Myocyte (in vitro differentiated cells): ENCODE measurements around the gene INTS11. TPM values are rescaled to one million over a fixed set of nuclear protein-coding genes. Genes with fewer than 3 reads are reported as not detected.
"Not testable (repeated sequence)": the region's sequence is repeated elsewhere in the genome, so short reads cannot be mapped to it uniquely, and the experiment has no call there.

ENCODE experiments used
- DNase-seq: peaks from one replicate; pipeline ENCODE4 v3.0.0-alpha.2; 2012; ENCODE audit warnings: low read depth
- polyA plus RNA-seq: library from polyadenylated mRNA; unstranded; fragments of >200 nt; gene quantifications from one replicate; pipeline ENCODE4 v1.2.1, GENCODE V29; 2012; ENCODE audit warnings: missing spikeins
- total RNA-seq: library from RNA; depleted of rRNA; stranded (reverse); fragments of >200 nt; gene quantifications from 2 replicates; pipeline ENCODE4 v1.2.3, GENCODE V29; 2014

Gene INTS11
- 74.5 and 76.4 TPM in 2 replicates for total RNA-seq
- polyA plus RNA-seq: 84.8 TPM

DNA sequence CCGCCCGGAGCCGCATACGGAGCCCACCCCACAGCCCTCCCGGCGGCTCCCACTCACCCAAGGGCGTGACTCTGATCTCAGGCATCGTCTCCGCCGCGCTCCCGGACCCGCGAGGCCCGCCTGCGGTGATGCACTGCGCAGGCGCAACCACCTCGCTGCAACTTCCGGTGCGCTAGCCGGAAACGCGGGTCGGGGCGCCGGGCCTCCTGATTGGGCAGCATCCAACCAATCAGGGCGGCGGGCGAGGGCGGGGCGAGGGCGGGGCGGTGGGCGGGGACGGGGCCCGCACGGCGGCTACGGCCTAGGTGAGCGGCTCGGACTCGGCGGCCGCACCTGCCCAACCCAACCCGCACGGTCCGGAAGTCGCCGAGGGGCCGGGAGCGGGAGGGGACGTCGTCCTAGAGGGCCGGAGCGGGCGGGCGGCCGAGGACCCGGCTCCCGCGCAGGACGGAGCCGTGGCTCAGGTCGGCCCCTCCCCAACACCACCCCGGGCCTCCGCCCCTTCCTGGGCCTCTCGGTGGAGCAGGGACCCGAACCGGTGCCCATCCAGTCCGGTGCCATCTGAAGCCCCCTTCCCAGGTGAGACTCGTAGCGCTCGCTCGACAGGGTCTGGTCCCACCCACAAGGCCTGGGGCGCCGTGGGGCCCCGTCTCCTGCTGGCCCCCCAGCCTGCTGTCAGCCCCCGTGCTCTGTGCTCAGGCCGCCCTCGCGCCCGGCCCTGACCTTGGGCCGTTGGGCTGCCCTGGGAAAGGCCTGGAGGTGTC lies at the start of gene INTS11, which contains the start of gene CPTP:
Gene INTS11, minus strand, starts transcription at position 137 of the 764 bp plus-strand sequence. Its CDS starts 52 bp downstream, at position 85.
Gene CPTP, plus strand, starts transcription at position 279 of the 764 bp plus-strand sequence. CDS start 2,109 bp downstream, outside the sequence.
- peak; percentile 92 for DNase-seq

DNA sequence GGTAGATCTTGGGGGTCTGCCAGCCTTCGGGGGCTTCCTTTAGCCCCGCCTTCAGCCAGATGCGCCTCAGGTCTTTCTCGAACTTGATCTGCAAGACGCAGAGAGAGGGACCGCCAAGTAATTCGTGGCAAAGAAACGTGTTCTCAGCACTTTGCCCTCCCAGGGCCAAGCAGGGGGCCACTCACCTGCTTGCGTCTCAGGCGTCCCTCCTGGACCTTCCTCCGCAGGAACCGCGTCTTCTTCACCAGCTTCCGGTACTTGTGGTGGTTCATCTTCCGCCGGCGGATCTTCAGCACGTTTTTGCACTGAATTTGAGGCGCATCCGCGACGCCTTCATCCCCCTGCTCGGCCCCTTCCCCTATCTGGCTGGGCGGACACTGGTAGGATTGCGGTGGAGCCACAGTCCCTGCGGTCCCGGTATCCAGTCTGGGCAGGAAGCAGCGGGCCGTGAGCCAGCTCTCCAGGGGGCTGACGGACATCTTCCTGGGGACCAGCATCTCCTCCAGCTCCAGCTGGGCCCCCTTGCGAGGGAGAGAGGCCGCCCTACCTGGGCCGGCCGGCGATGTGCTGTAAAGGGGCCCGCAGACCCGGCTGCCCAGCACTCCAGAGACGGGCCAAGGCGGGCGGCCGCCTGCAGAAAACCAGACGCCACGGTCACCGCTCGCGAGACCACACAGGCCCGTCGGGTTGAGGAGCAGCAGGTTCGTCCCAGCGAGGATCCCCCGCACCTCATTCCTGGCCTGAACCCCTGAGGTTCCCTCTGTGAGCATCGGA lies 49.5 kb upstream of the INTS11 start:
- DNase-seq: no peak

DNA sequence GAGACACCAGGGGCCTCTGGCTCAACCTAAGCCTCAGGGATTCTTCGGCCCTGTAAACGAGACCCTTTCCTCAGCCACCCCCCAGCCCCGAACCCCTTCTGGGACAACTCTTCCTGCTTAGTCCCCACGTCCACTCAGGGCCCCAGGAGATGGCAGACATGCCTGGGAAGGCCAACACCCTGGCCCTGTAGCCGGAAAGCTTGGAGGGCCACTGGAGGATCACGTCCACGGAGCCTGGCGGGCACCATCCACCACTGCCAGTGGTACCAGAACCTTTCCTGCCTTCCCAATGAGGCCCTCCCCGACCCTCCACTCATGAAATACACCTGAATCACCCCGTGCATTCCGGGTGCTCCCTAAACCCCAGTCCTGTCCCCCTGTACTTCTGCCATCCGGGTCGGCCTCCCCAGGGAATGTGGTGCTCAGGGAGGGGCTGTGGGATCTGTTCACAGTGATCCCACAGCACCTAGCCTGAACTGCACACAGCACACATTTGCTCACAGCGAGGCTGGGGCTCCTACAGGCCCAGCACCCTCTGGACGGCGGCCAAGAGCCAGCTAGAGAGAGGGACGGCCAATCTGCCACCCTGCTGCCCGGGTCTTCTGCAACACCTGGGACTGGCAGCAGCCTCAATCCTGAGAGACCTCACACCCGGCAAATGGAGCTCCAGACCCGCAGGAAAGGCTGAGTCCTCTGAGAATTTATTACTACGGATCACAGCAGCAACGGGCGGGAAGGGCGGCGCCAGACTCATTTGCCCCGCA lies 48.8 kb upstream of the INTS11 start:
- DNase-seq: no peak

DNA sequence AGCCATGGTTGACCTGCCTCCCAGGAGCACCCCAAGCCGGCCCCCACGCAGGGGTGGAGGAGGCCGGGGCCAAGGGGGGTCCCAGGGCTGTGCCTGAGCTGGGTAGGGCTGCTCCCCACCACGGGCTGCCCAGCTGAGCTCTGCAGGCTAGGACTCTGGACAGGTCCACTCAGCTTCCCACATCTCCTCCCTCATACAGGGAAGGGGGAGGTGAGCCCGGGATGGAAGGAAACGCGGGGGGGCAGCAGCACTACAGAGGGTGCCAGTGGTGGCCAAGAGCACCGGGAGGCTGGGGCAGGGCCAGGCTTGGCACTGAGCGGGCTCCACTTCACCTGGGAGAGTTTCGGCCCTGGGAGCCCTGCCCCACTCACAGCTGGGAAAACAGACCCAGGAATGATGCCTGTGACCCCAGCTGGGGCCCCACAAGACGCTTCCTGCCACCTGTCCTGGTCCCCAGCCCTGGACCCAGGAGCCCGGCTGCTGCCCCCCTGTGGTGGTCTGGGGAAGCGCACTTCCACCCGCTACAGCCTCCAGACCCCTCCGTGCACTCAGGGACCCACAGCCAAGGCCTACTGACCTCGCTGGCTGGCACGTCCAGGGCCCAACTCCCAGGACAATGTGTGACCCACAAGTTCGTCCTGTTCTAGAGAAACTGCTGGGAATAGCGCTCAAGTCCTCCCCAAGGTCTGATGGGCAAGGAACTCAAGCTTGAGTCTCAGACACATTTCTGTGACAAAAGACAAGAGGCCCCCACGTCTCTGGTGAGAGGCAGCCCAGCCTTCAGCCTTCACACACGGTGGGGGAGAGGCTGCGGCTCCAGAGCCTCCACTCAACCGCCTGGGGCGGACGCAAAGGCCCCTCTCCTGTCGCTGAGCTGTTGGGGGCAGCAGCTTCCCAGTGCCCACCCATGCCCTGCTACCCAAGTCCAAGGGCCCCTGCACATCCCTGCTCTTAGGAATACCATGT lies 47.6 kb upstream of the INTS11 start:
- peak; percentile 80 for DNase-seq

DNA sequence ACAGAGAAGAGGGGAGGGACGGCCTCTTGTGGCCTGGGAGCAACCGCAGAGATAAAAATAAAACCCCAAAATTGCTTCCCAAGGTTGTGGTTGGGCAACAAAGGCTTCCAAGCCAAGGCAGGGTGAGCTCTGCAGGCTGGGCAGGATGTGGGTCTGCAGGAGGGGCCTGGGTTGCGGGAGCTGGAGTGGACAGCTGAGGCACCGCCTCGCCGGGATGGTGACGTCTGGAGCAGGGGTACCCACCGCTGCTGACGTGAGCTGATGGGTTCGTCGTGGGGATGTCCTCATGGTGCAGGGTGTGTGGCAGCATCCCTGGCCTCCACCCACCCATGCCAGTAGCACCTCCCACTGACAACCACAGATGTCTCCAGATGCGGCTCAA lies 46.9 kb upstream of the INTS11 start:
- DNase-seq: peak; percentile 97

DNA sequence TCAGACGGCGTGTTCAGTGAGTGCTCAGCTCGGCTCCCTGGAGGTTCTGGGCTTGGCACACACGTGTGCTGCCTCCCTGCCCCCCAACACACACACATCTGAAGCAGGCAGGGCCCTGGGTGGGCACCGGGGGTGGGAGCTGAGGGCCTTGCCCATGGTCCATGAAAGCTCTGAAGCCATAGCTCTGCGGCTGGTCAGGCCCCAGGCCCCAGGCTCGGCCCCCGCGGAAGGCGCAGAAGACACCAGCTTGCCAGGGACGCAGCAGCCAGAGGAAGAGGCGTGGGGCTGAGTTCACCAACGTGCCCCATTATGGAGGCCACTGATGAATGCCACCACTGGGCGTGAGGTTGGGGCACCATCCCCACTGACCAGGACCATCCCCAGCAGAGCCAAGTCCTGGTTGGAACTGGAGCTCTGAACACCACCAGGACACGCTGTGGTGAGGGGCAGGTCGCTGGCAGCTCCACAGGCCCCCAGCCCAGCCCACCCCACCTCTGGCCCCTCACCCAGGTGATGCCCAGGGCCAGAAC lies 46.4 kb upstream of the INTS11 start:
- no peak for DNase-seq

DNA sequence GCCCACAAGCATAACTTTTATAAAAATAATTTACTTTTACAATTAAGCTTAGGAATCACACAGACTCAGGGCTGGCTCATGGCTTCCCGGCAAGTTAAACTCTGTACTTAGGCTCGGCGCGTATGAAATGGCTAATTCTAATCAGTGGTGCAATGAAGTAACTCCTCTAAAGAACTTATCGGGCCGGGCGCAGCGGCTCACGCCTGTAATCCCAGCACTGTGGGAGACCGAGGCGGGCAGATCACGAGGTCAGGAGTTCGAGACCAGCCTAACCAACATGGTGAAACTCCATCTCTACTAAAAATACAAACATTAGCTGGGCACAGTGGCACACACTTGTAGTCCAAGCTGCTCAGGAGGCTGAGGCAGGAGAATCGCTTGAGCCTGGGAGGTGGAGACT lies 45.6 kb upstream of the INTS11 start:
- DNase-seq: not testable (repeated sequence)

DNA sequence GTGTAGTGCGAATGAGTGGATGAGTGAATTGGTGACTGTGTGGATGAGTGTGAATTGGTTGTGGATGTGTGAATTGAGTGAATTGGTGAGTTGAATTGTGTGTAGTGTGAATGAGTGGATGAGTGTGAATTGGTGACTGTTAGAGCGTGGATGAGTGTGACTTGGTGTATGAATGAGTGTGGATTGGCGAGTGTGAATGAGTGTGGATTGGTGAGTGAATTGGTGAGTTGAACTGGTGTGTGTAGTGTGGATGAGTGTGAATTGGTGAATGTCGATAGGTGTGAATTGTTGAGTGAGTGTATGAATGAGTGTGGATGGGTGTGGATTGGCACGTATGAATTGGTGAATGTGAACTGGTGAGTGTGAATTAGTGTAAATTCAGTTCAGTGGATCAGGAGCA lies 42.9 kb upstream of the INTS11 start:
- no peak for DNase-seq

DNA sequence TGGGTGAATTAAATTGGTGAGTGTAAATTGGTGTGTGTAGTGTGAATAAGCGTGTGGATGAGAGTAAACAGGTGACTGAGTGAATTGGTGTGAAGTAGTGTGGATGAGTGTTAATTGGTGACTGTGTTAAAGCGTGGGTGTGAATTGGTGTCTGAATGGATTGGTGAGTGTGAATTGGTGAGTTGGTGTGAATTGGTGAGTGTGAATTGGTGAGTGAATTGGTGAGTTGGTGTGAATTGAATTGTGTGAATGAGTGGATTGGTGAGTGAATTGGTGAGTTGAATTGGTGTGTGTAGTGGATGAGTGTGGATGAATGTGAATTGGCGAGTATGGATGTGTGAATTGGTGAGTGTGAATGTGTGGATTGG lies 42.2 kb upstream of the INTS11 start:
- no peak for DNase-seq

DNA sequence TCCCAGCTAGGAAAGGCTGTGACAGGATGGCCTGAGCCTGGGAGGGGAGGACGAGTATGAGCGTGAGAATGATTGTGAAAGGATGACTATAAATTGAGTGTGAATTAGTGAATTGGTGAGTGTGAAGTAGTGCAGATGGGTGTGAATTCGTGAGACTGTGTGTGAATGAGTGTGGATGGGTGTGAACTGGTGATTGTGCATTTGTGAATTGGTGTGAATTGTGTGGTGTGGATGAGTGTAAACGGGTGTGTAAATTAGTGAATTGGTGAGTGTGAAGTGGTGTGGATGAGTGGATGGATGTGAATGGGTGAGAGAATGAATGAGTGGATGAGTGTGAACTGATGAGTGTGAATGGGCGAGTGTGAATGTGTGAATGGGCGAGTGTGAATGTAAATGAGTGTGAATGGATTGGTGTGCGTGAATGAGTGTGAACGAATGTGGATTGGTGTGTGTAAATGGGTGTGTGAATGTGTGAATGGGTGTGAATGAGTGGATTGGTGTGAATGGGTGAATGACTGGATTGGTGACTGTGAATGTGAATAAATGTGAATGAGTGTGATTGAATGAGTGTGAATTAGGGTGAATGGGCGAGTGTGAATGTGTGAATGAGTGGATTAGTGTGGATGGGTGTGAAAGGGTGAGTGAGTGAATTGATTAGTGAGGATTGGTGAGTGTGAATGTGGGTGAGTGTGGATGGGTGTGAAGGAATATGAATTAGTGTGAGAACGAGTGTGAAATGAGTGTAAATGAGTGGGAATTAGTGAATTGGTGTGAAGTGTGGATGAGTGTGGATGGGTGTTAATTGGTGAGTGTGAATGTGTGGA lies 41.6 kb upstream of the INTS11 start:
- DNase-seq: no peak

DNA sequence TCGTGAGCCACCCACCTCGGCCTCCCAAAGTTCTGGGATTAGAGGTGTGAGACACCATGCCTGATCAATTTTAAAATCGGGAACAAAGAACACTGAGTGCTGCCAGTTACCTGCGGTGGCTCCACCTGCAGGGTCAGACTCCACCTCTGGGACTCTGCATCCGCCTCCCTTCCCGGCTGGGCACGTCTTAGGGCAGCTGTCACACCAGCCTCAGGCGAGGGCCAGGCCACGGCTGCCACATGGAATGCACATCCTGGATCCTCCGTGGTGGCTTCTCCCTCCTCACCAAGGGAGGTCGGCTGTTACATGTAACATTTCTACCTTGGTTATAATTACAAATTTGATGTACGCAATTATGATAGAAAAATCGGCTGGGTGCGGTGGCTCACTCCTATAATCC lies 39.8 kb upstream of the INTS11 start:
- peak; percentile 54 for DNase-seq

DNA sequence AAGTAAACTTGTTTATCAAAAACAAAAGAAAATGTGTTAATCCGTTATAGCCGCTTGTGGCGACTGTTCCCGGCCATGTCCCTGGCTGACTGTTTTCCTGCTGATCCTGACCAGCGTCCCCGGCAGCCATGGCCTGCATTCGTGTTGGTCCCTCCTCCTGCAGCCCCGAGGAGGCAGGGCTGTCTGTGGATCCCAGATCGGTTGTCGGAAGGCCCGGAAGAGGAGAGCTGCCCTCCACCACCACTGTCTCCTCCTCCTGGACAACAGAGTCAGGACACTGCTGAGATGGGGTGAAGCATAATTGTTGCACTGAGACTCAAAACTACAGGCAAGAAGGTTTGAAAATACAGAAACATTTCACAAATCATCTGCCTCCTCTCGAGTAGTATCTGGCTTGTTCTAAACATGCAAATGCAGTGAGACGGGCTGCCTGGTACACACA lies 37.5 kb upstream of the INTS11 start:
- DNase-seq: peak; percentile 89

DNA sequence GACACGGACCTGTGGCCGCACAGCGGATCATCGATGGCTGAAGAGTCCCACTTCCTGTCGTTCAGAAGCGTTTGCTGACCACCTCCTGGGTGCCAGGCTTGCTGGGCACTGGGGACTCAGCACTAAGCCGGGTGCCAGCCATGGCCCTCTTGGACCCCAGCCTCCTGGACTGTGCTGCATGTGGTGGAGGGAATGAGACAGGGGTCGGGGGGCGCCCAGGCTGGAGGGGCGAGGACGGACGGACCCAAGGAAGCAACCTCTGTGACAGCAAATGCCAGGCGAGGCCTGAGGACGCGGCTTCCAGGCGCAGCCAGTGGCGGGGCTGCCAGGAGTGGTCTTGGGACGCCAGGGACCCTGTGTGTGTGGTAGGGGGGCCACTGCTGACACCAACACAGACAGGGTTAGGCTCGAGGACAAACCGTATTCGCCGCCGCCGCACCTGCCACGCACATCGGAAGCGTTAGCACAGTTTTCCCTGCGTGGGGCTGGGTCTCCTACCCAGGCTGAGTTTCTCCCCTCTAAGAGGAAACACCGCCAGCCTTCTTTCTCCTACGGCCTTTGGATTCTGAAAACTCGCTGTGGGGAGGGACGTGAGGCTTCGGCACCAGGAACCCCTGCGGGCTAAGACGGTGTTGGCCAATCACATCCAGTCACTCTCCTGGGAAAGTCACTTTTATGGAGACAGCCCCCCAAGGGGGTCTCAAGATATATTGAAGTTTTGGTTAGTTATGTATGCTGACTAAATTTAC lies 36.9 kb upstream of the INTS11 start:
- no peak for DNase-seq

DNA sequence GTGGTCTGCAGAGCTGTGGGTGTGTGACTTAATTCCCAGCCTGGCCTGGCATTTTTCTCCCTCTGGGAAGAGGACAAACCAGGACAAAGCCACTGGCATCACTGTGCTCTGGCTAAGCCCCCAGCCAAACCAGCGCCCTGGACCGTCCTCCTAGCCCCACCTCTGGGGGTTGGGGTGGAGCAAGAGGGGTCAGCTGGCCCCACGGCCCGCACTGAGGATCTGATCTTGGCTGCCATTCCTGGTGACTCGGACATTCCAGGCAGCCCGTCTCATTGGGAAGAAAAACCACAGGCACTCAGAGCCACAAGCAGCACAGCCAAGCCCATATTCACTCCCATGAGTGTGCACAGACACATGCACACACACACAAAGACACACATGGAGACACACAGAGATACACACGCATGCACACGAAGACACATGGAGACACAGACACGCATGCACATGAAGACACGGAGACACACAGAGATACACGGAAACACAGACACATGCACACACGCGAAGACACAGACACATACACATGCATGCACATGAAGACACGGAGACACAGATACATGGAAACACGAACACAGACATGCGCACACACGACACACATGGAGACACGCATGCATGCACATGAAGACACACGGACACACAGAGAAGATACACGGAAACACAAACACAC lies 36.2 kb upstream of the INTS11 start:
- DNase-seq: peak; percentile 99

DNA sequence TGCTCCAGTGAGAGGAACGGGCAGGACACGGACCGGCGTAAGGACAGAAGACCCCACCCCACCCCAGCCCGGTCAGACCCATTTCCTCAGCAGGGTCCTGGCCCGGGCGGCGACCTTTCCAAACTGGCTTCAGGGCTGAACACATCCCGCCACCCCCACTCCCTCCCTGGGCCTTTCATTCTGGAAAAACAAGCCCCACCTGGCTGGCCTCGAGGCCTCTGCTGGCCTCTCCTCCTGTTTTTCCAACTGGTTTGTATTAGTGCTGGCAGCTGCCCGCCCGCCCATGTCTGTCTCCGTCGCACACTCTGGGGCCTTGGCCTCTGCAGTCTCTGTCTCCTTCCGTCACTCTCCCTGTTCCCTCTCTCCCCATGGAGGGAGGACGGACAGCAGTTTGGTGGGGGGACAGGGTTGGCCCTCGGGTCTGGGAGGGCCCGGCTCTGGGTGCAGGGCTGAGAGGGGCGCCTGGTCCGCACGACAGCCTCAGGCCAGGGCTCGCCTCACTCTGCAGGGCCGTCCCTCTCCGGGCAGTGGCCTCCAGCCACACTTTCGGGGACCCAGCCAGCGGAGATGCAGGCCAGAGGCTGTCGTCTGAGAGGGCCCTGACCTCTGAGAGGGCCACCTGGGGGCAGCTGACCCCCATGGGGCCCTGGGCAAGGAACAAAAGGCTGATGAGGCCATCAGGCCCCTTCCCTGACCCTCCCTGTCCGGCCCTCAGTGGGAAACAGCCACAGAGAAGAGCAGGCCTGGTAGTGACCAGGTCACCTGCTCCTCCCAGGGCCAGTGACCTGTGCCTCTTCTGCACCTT lies 35.4 kb upstream of the INTS11 start:
- peak; percentile 74 for DNase-seq

DNA sequence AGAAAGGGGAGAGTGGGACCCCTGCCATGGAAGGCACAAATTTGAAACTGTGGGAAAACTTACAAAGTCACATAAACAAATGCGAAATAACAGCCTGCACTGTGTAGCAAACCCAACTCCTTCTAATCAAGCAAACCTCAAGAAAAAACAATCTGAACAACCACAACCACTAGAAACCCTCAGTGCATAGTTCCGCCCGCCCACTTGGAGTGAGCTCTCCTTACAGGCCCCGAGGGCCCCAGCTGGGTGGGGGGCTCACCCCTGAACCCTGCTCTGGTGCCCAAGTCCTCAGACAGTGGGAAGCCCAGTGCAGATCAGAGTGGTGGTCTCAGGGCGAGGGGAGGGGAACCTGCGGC lies 34.8 kb upstream of the INTS11 start:
- peak; percentile 70 for DNase-seq
